ENCODE results near the gene HMG20B. TPM values are rescaled to one million over a fixed set of nuclear protein-coding genes. Genes with fewer than 3 reads are reported as not detected.

Gene HMG20B
- total RNA-seq, 1 donor, result 72.5 TPM

- H3K4me3 ChIP-seq (ENCODE audit: low read depth, low read length), result no peak overlapping the region
- no peak for TF ChIP-seq CTCF (IDR thresholded peaks at IDR 0.05; ENCODE audit: insufficient read depth, low read depth, low read length)
- no peak for DNase-seq (ENCODE audit: low read depth)
Observed at GRCh38 chr19:3544058-3544376, 28.7 kb upstream of the HMG20B start.

GRCh38 chr19:3544742-3545668 is 27.7 kb upstream of the HMG20B start:
- no peak overlapping the region for H3K4me3 ChIP-seq (ENCODE audit: low read depth, low read length)
- peak; percentile 89 for TF ChIP-seq CTCF (IDR thresholded peaks at IDR 0.05; ENCODE audit: insufficient read depth, low read depth, low read length)
- DNase-seq (ENCODE audit: low read depth), result peak; percentile 46

GRCh38 chr19:3545669-3546034 is 27.1 kb upstream of the HMG20B start:
- no peak for DNase-seq (ENCODE audit: low read depth)
- H3K4me3 ChIP-seq (ENCODE audit: low read depth, low read length), result no peak overlapping the region
- TF ChIP-seq CTCF (IDR thresholded peaks at IDR 0.05; ENCODE audit: insufficient read depth, low read depth, low read length), result no peak

GRCh38 chr19:3546119-3546518 is 26.6 kb upstream of the HMG20B start:
- TF ChIP-seq CTCF (IDR thresholded peaks at IDR 0.05; ENCODE audit: insufficient read depth, low read depth, low read length), result no peak
- no peak for DNase-seq (ENCODE audit: low read depth)

GRCh38 chr19:3547301-3547731 is 25.4 kb upstream of the HMG20B start:
- TF ChIP-seq CTCF (IDR thresholded peaks at IDR 0.05; ENCODE audit: insufficient read depth, low read depth, low read length), result peak; percentile 63
- no peak overlapping the region for H3K4me3 ChIP-seq (ENCODE audit: low read depth, low read length)
- DNase-seq (ENCODE audit: low read depth), result no peak

More at GRCh38 chr19:3546119-3546518, 26.6 kb upstream of the HMG20B start:
- no peak overlapping the region for H3K4me3 ChIP-seq (ENCODE audit: low read depth, low read length)

GRCh38 chr19:3547767-3548282 is 24.9 kb upstream of the HMG20B start:
- DNase-seq (ENCODE audit: low read depth), result no peak
- H3K4me3 ChIP-seq (ENCODE audit: low read depth, low read length), result no peak overlapping the region
- no peak for TF ChIP-seq CTCF (IDR thresholded peaks at IDR 0.05; ENCODE audit: insufficient read depth, low read depth, low read length)

Data from fibroblast of villous mesenchyme (primary cell).